GM18951 (cell line): ENCODE data around the gene INHBE.
"Not testable (repeated sequence)": the region's sequence is repeated elsewhere in the genome, so short reads cannot be mapped to it uniquely, and the experiment has no call there.

Source experiments
- POLR2A ChIP-seq: IDR thresholded peaks from 4 replicates; pipeline ENCODE4 v1.6.1; 2011; ENCODE audit warnings: mild to moderate bottlenecking; ENCODE audit not compliant: insufficient read length, insufficient read depth; ENCODE audit errors: extremely low read depth
- in situ Hi-C: fragments of 300-500 bp; cut with MboI; formaldehyde crosslinking; loops from one replicate; pipeline ENCODE4 v1.12.0; 2022; ENCODE audit warnings: low sequenced_read_pairs, mixed read lengths, inconsistent platforms; ENCODE audit not compliant: unreplicated experiment

Gene INHBE

DNA sequence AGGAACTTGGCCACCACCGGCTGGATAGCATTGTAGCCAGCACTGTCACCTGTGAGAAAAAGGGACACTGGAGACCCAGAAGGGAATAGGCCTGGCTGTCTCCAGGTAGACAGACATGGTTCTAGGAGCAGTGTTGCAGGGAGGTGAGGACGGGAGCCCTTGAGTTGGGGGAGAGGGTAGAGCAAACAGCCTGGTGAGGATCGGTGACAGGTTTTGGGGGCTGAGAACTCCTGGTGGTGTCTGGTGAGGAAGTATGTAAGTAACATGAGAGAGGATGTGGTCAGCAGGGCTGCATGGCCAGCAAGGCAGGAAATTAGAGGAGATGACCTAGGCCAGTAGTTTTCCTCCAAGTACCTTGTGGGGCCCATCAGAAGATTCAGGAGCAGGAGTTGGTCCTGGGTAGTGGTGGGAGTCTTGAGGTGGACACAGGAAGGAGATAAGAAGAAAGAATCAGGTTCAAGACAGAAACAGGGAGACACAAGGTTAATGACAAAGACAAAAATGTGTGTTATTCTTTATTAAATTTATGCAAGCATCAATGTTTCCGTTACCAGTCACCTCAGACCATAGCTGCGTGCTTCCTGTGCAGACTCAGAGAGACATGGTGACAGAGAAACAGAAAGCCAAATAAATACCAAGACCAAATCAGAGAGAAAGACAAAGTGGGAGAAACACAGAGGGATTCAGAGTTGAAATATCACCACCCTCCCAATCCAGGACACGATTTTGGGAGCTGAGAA, 24.4 kb downstream of the INHBE start, which contains the start of gene ARHGAP9:
TSS of gene ARHGAP9 (minus strand) at position 491 of the 740 bp plus-strand sequence. CDS start at position 31, 460 bp downstream.
- TF ChIP-seq POLR2A = peak; percentile 32
- in situ Hi-C loops = no loop called here

DNA sequence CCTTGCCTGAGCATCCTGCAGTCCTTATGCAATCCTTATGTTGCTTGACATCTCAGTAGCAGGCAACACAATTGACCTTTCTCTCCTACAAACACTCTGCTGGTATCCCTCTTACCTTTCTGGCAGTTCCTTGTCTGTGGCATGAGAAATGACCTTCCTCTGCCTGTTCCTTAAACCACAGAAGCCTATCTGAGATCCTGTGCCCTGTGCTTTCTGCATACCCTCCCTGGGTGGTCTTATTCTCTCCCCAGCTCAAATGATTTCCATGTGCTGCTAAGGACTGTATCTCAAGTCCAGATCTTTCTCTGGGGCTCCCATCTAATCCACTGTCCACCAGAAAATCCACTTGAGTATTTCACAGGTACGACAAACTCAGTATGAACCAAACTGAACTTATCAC, 26.6 kb downstream of the INHBE start:
- no peak for TF ChIP-seq POLR2A

GRCh38 chr12:57483466-57483865, 28.4 kb downstream of the INHBE start:
- TF ChIP-seq POLR2A = no peak
- in situ Hi-C loops = no loop called here

More for the DNA sequence above, 26.6 kb downstream of the INHBE start:
- in situ Hi-C loops = no loop called here

DNA sequence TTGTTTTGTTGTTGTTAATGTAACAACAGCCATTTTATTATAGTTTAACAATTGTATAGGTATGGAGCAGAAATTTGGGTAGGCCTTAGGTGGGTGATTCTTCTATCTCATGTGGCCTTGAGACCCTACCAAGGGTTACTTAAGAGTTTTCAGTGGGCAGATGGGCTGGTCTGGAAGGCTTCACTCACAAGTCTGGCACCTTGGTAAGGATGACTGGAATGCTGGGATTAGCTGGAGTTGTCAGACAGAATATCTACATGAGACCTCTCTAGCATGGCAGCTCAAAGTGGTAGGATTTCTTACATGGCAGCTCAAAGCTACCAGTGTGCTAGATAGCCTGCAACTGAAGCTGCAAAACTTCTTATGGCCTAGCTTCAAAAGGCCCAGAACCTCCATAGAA, 30.6 kb downstream of the INHBE start:
- no peak for TF ChIP-seq POLR2A
- in situ Hi-C loops = no loop called here

DNA sequence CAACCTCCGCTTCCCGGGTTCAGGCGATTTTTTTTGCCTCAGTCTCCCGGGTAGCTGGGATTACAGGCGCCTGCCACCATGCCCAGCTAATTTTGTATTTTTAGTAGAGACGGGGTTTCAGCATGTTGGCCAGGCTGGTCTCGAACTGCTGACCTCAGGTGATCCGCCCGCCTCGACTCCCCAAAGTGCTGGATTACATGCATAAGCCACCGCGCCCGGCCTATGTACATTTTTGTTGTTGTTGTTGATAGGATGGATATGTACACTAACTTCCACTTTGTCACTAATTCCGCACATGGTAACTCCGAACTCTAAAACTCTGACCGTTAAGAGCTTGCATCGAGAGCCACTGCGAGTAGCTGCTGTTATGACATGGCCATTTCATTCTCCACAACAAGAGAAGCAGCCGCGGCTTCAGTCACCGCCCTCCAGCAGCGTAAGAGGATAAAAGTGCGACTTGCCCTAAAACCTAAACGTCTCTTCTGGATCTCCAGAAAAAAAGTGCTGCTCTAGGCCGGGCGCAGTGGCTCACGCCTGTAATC, 32.0 kb downstream of the INHBE start:
- in situ Hi-C loops = no loop called here
- TF ChIP-seq POLR2A = no peak

DNA sequence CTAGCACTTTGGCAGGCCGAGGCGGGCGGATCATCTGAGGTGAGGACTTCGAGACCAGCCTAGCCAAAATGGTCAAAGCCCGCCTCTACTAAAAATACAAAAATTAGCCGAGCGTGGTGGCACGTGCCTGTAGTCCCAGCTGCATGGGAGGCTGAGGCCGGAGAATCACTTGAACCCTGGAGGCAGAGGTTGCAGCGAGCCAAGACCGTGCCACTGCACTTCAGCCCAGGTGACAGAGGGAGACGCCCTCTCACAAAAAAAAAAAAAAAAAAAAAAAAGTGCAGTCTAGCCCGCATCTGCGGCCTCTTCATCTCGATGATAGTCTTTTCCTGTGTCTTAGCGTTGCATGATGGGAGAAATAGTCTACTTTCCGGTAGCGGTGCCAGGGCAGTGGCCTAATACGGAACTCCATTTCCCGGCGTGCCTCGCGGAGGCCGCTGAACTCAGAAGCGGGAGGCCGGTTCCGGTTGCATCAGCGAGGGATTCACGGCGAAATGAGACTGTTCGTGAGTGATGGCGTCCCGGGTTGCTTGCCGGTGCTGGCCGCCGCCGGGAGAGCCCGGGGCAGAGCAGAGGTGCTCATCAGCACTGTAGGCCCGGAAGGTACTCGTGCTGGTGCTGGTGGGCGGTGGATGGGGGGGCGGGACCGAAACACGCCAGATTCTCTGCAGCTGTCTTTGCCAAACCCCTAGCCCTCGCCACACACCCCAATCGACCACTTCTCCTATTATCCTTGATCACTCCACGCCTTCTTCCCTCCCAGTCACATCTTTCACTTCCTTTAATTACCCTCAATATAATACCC, 32.7 kb downstream of the INHBE start, which contains the start of gene MARS1:
TSS of gene MARS1 (plus strand) at position 472 of the 805 bp plus-strand sequence. CDS start at position 495, 23 bp downstream.
- in situ Hi-C loops = no loop called here
- TF ChIP-seq POLR2A = peak; percentile 86

DNA sequence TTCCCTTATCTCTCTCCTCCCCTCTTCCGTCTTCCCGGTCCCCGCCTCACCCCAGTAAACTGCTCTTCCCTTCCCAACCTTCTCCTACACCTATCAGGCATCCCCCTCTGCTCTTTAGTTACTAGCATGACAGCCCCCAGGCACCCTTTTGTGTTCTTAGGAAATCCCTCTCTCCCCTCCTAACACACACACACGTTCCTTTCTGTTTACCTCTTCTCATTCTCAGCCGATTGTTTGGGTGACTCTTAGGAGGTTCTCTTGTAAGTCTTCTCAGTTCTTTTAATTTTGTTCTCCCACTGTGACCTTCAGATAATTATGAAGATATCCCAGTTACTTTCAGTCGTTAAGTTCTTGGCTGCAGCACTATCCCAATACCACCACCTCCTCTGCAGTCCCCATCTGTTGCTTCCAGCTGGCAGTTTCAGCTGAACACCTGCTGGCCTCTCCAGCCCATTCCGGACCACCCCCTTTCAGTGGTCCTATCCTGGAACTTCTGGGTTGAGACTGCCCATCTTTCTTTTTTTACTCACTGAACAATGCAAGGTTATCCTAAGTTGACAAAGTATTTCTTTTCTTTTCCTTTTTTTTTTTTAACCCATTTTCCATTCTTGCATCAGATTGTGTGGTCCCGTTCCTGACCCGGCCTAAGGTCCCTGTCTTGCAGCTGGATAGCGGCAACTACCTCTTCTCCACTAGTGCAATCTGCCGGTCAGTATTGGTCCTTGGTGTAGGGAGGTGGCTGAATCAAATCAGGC, 33.5 kb downstream of the INHBE start:
- in situ Hi-C loops = no loop called here
- TF ChIP-seq POLR2A = no peak

DNA sequence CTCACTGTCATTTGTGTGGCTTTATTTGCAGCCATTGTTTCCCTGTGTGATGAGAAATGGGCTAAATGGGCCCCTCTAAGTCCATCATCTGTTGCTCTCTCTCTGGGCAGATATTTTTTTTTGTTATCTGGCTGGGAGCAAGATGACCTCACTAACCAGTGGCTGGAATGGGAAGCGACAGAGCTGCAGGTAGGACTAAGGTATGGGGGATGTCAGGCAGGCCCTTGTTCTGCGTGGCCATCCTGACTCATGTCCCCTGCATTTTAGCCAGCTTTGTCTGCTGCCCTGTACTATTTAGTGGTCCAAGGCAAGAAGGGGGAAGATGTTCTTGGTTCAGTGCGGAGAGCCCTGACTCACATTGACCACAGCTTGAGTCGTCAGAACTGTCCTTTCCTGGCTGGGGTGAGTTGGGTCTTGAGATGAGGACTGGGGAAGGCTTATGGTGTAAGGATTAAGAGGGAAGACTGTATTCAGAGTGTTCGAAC, 34.1 kb downstream of the INHBE start:
- in situ Hi-C loops = no loop called here

GRCh38 chr12:57490126-57490525, 35.0 kb downstream of the INHBE start:
- no peak for TF ChIP-seq POLR2A
- in situ Hi-C loops = no loop called here

More for the DNA sequence above, 34.1 kb downstream of the INHBE start:
- TF ChIP-seq POLR2A = no peak

DNA sequence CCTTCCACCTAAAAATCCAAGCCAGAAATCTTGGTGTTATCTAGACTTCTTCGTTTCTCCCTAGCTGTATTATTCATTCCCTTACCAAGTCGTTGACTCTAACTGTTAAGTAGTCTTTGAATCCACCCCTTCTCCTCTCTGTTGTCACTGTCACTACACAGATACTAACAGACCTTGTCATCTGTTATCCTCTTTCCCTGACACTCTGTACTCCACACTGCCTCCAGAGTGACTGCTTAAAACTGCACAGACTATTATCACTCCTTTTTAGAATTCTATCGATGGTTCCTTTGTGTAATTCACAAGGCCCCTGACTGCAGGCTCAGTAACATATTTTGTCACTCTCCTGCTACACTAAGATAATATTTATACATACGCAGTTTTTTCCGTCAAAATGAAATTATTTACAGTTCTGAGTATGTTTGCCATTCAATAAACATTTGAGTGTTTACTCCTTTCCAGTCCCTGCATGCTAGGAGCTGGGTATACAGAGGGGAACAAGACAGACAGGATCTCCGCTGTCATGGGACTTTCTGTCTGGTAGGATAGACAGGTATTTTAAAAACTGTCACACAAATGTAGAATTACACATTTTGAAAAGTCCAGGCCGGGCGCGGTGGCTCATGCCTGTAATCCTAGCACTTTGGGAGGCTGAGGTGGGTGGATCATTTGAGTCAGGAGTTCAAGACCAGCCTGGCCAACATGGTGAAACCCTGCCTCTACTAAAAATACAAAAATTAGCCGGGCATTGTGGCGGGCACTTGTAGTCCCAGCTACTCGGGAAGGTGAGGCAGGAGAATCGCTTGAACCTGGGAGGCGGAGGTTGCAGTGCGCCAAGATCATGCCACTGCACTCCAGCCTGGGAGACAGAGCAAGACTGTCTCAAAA, 36.5 kb downstream of the INHBE start:
- in situ Hi-C loops = no loop called here
- no peak for TF ChIP-seq POLR2A

DNA sequence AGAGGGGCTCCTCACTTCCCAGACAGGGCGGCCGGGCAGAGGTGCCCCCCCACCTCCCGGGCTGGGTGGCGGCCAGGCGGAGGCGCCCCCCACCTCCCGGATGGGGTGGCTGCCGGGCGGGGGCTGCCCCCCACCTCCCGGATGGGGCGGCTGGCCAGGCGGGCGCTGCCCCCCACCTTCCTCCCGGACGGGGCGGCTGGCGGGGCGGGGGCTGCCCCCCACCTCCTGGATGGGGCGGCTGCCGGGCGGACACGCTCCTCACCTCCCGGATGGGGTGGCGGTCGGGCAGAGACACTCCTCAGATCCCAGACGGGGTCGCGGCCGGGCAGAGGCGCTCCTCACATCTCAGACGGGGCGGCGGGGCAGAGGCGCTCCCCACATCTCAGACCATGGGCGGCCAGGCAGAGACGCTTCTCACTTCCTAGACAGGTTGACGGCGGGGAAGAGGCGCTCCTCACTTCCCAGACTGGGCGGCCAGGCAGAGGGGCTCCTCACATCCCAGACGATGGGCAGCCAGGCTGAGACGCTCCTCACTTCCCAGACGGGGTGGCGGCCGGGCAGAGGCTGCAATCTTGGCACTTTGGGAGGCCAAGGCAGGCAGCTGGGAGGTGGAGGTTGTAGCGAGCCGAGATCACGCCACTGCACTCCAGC, 40.1 kb downstream of the INHBE start:
- in situ Hi-C loops = not testable (repeated sequence)
